Ecto neural progenitor cell (in vitro differentiated cells): ENCODE results near the gene MCTS1.
"Not testable (repeated sequence)": the region's sequence is repeated elsewhere in the genome, so short reads cannot be mapped to it uniquely, and the experiment has no call there.

Experiments used
- DNase-seq: peaks from one replicate; pipeline ENCODE4 v3.0.0-alpha.2; 2018; ENCODE audit warnings: low spot score

MCTS1 gene

GRCh38 chrX:120629667-120630537, 26.0 kb downstream of the MCTS1 start, which contains the start of gene C1GALT1C1:
TSS of gene C1GALT1C1 (minus strand) at chrX:120630054. CDS start at chrX:120627166, 2,888 bp downstream.
- peak; percentile 90 for DNase-seq

- DNase-seq: no peak
Observed at GRCh38 chrX:120638619-120639018, 34.7 kb downstream of the MCTS1 start.

- DNase-seq: no peak
Observed at GRCh38 chrX:120642871-120643270, 39.0 kb downstream of the MCTS1 start.

- DNase-seq: no peak
Observed at GRCh38 chrX:120647127-120647526, 43.2 kb downstream of the MCTS1 start.

- DNase-seq: not testable (repeated sequence)
Observed at GRCh38 chrX:120652256-120652655, 48.4 kb downstream of the MCTS1 start.

GRCh38 chrX:120653000-120653399, 49.1 kb downstream of the MCTS1 start:
- DNase-seq: no peak

GRCh38 chrX:120660637-120661036, 56.7 kb downstream of the MCTS1 start:
- no peak for DNase-seq
